HepG2 (cell line): ENCODE results near the gene ABHD17A. TPM values are rescaled to one million over a fixed set of nuclear protein-coding genes. Genes with fewer than 3 reads are reported as not detected.

ENCODE experiments used
- ARNTL ChIP-seq: sonication (generic); formaldehyde crosslinking; IDR thresholded peaks from 2 replicates; pipeline ENCODE4 v1.4.0; 2020; ENCODE audit warnings: mild to moderate bottlenecking, missing genetic modification reagents
- CENPT ChIP-seq: sonication (generic); formaldehyde crosslinking; IDR thresholded peaks from 2 replicates; pipeline ENCODE4 v1.8.0; 2022; ENCODE audit warnings: low read depth, mild to moderate bottlenecking, moderate library complexity, missing genetic modification reagents
- GPBP1L1 ChIP-seq: sonication (generic); formaldehyde crosslinking; IDR thresholded peaks from 2 replicates; pipeline ENCODE4 v1.5.0; 2020; ENCODE audit warnings: mild to moderate bottlenecking, missing genetic modification reagents
- GPN1 ChIP-seq: sonication (generic); formaldehyde crosslinking; IDR thresholded peaks from 2 replicates; pipeline ENCODE4 v1.5.1; 2020; ENCODE audit warnings: missing genetic modification reagents, borderline replicate concordance
- KDM6A ChIP-seq: IDR thresholded peaks from 2 replicates; pipeline ENCODE4 v1.6.1; 2016; ENCODE audit warnings: low read depth
- LRRFIP1 ChIP-seq: sonication (generic); formaldehyde crosslinking; conservative IDR thresholded peaks from 2 replicates; pipeline ENCODE4 v1.4.0; 2020; ENCODE audit warnings: missing genetic modification reagents
- MAF1 ChIP-seq: sonication (generic); formaldehyde crosslinking; IDR thresholded peaks from 2 replicates; pipeline ENCODE4 v1.5.0; 2020; ENCODE audit warnings: missing genetic modification reagents, borderline replicate concordance
- MXD4 ChIP-seq: IDR thresholded peaks from 2 replicates; pipeline ENCODE4 v1.6.1; 2016; ENCODE audit warnings: mild to moderate bottlenecking, missing biosample characterization, missing genetic modification reagents
- RXRA ChIP-seq: sonication (generic); formaldehyde crosslinking; IDR thresholded peaks from 2 replicates; pipeline ENCODE4 v1.5.1; 2020; ENCODE audit warnings: missing genetic modification reagents
- SALL2 ChIP-seq: sonication (generic); formaldehyde crosslinking; IDR thresholded peaks from 2 replicates; pipeline ENCODE4 v1.8.1; 2023; ENCODE audit warnings: mild to moderate bottlenecking, missing genetic modification reagents, inconsistent platforms
- SSRP1 ChIP-seq: IDR thresholded peaks from 2 replicates; pipeline ENCODE4 v1.6.1; 2016; ENCODE audit warnings: control low read depth
- STAG1 ChIP-seq: sonication (generic); formaldehyde crosslinking; IDR thresholded peaks from 2 replicates; pipeline ENCODE4 v1.4.0; 2020; ENCODE audit warnings: missing genetic modification reagents
- XBP1 ChIP-seq: sonication (generic); formaldehyde crosslinking; IDR thresholded peaks from 2 replicates; pipeline ENCODE4 v1.5.0; 2020; ENCODE audit warnings: missing genetic modification reagents
- YY1 ChIP-seq: IDR thresholded peaks from 2 replicates; pipeline ENCODE4 v1.6.1; 2011; ENCODE audit warnings: low read length, low read depth, moderate library complexity, mild to moderate bottlenecking; ENCODE audit not compliant: insufficient read depth, insufficient replicate concordance
- ZNF138 ChIP-seq: sonication (generic); formaldehyde crosslinking; IDR thresholded peaks from 2 replicates; pipeline ENCODE4 v1.5.0; 2020; ENCODE audit warnings: mild to moderate bottlenecking, low read depth, missing genetic modification reagents
- ZNF230 ChIP-seq: sonication (generic); formaldehyde crosslinking; IDR thresholded peaks from 2 replicates; pipeline ENCODE4 v1.4.0; 2020; ENCODE audit warnings: mild to moderate bottlenecking, missing genetic modification reagents
- ZNF343 ChIP-seq: sonication (generic); formaldehyde crosslinking; IDR thresholded peaks from 2 replicates; pipeline ENCODE4 v1.4.0; 2020; ENCODE audit warnings: mild to moderate bottlenecking, missing genetic modification reagents
- ZNF639 ChIP-seq: conservative IDR thresholded peaks from 2 replicates; pipeline ENCODE4 v1.6.1; 2018; ENCODE audit warnings: missing genetic modification reagents
- ZNF660 ChIP-seq: sonication (generic); formaldehyde crosslinking; IDR thresholded peaks from 2 replicates; pipeline ENCODE4 v1.5.1; 2020; ENCODE audit warnings: mild to moderate bottlenecking, low read depth, missing genetic modification reagents, borderline replicate concordance
- ZUFSP ChIP-seq: sonication (generic); formaldehyde crosslinking; IDR thresholded peaks from 2 replicates; pipeline ENCODE4 v1.9.0; 2021; ENCODE audit warnings: missing genetic modification reagents, mild to moderate bottlenecking, borderline replicate concordance
- polyA plus RNA-seq, 8 experiments: library from polyadenylated mRNA; depleted of rRNA in 3 of 8; stranded (reverse) in 7 of 8; unstranded in 1 of 8; fragments of >200 nt; fragmentation: Illumina TruSeq in 4 of 8; extraction: Trizol in 4 of 8; gene quantifications; 2 replicates each; pipeline versions ENCODE4 v1.2.1 to v1.2.3, GENCODE V29; 2011 to 2016; ENCODE audit warnings: low read depth in 4 of 8, missing spikeins in 1 of 8, mixed read lengths in 1 of 8; ENCODE audit not compliant: insufficient read depth in 1 of 8
- total RNA-seq, 5 experiments: library from RNA; depleted of rRNA; stranded (reverse); fragments of >200 nt; fragmentation: Illumina TruSeq; extraction: Trizol; gene quantifications; 2 replicates each; pipeline ENCODE4 v1.2.3, GENCODE V29; 2016; ENCODE audit warnings: low read depth in 1 of 5
- TF ChIP-seq, protein P1 (sequence below): sonication (generic); formaldehyde crosslinking; IDR thresholded peaks from 2 replicates; pipeline ENCODE4 v1.5.1; 2020; ENCODE audit warnings: missing genetic modification reagents, mild to moderate bottlenecking, borderline replicate concordance
- TF ChIP-seq, protein P2 (sequence below): sonication (generic); formaldehyde crosslinking; IDR thresholded peaks from 2 replicates; pipeline ENCODE4 v1.8.1; 2023; ENCODE audit warnings: missing genetic modification reagents, mild to moderate bottlenecking, borderline replicate concordance

ABHD17A gene
- total and polyA plus RNA-seq, 2 of the 13 experiments (the other 11 are each of a cell fraction or from before 2014, with no cell fraction given) = 27.7 to 40.8 TPM

GRCh38 chr19:1839658-1840540, 45.4 kb downstream of the ABHD17A start (continued):
- TF ChIP-seq, protein P1, sequence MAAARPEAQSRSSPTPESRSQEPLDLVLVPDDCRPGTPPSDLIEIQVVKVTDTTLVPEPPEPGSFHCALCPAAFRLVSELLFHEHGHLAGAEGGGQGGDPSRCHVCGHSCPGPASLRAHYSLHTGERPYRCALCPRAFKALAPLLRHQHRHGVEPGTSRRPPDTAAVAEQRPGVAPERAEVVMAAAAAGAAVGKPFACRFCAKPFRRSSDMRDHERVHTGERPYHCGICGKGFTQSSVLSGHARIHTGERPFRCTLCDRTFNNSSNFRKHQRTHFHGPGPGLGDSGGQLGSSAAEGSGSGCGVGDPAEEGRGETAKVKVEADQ (CRISPR knock-in tag) = no peak
- no peak for TF ChIP-seq GPN1 (CRISPR knock-in tag)
- TF ChIP-seq XBP1 (CRISPR knock-in tag) = no peak
- no peak for TF ChIP-seq MAF1
- TF ChIP-seq, protein P2, sequence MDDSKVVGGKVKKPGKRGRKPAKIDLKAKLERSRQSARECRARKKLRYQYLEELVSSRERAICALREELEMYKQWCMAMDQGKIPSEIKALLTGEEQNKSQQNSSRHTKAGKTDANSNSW (CRISPR knock-in tag) = no peak
- TF ChIP-seq STAG1 = no peak
- no peak for TF ChIP-seq GPBP1L1 (CRISPR knock-in tag)
- TF ChIP-seq ZNF639 (CRISPR knock-in tag) = no peak
- TF ChIP-seq YY1 = peak; percentile 36
- no peak for TF ChIP-seq CENPT (CRISPR knock-in tag)
- TF ChIP-seq ZNF230 (CRISPR knock-in tag) = no peak
- TF ChIP-seq KDM6A (CRISPR knock-in tag) = 0 out of 2 replicates have a peak, but pooled peaks have one; percentile 24
- no peak for TF ChIP-seq ZNF138 (CRISPR knock-in tag)
- TF ChIP-seq SSRP1 = no peak
- TF ChIP-seq MXD4 (CRISPR knock-in tag) = 0 out of 2 replicates have a peak, but pooled peaks have one; percentile 36
- TF ChIP-seq ARNTL (CRISPR knock-in tag) = no peak
- TF ChIP-seq LRRFIP1 = no peak
- TF ChIP-seq SALL2 (CRISPR knock-in tag) = no peak
- TF ChIP-seq RXRA = no peak
- TF ChIP-seq ZNF660 (CRISPR knock-in tag) = no peak
- TF ChIP-seq ZNF343 (CRISPR knock-in tag) = 0 out of 2 replicates have a peak, but pooled peaks have one; percentile 35
- TF ChIP-seq ZUFSP (CRISPR knock-in tag) = no peak
